Endothelial cell (in vitro differentiated cells): ENCODE results near the gene ZDHHC21. TPM values are rescaled to one million over a fixed set of nuclear protein-coding genes. Genes with fewer than 3 reads are reported as not detected.

Experiments
- DNase-seq: peaks from one replicate; pipeline ENCODE4 v3.0.0; 2021; ENCODE audit warnings: low spot score
- H3K27ac Mint-ChIP-seq: one replicate; pipeline ENCODE4 v1.8.0; 2021; ENCODE audit warnings: mixed read lengths, inconsistent platforms; ENCODE audit not compliant: unreplicated experiment
- H3K27me3 Mint-ChIP-seq: one replicate; pipeline ENCODE4 v1.8.0; 2021; ENCODE audit warnings: mild to moderate bottlenecking, moderate library complexity, mixed read lengths, inconsistent platforms; ENCODE audit not compliant: unreplicated experiment
- H3K36me3 Mint-ChIP-seq: one replicate; pipeline ENCODE4 v1.8.0; 2021; ENCODE audit warnings: mild to moderate bottlenecking, low read depth, mixed read lengths, inconsistent platforms; ENCODE audit not compliant: unreplicated experiment
- H3K4me1 Mint-ChIP-seq: one replicate; pipeline ENCODE4 v1.8.0; 2021; ENCODE audit warnings: mild to moderate bottlenecking, mixed read lengths, inconsistent platforms; ENCODE audit not compliant: unreplicated experiment
- H3K4me3 Mint-ChIP-seq: one replicate; pipeline ENCODE4 v1.8.0; 2021; ENCODE audit warnings: mild to moderate bottlenecking, mixed read lengths, inconsistent platforms; ENCODE audit not compliant: unreplicated experiment
- H3K9me3 Mint-ChIP-seq: one replicate; pipeline ENCODE4 v1.8.0; 2021; ENCODE audit warnings: mixed read lengths, inconsistent platforms; ENCODE audit not compliant: unreplicated experiment
- total RNA-seq: library from RNA; stranded (reverse); fragmentation: NEBNext Ultra II Directional; extraction: Animal tissue kit (Norgen Biotek cat#: 25700); gene quantifications from one replicate; pipeline ENCODE4 v1.2.1, GENCODE V29; 2021; ENCODE audit not compliant: unreplicated experiment
- TF ChIP-seq, protein P1 (sequence below): fragments of 200-600 bp; sonication (generic); IDR thresholded peaks from one replicate; pipeline ENCODE4 v1.5.0; 2021; ENCODE audit warnings: antibody characterized with exemption; ENCODE audit not compliant: unreplicated experiment

ZDHHC21 gene
- total RNA-seq, 1 donor from 2014 or later = 16.5 TPM

DNA sequence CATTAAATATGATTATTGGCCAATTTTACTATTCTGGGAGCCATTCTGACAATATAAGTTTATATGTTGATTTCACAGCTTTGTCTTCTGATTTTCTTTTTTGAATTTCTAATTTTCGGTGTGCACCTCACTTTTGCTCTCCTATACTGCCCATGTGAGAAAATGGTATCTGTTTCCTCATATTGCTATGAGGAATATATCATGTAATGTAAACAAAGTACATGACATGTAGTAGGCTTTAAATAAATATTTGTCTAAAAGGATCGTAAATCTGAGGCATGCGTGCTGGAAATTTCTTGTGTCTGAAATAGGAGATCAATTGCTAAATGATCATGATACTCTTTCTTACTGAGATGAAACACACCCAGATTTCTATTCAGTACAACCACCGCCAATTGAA lies 119.9 kb downstream of the ZDHHC21 start:
- peaks cover 10% of the 10 kb centered on the region for H3K4me1 Mint-ChIP-seq
- H3K4me3 Mint-ChIP-seq = no peak overlapping the region
- TF ChIP-seq, protein P1, sequence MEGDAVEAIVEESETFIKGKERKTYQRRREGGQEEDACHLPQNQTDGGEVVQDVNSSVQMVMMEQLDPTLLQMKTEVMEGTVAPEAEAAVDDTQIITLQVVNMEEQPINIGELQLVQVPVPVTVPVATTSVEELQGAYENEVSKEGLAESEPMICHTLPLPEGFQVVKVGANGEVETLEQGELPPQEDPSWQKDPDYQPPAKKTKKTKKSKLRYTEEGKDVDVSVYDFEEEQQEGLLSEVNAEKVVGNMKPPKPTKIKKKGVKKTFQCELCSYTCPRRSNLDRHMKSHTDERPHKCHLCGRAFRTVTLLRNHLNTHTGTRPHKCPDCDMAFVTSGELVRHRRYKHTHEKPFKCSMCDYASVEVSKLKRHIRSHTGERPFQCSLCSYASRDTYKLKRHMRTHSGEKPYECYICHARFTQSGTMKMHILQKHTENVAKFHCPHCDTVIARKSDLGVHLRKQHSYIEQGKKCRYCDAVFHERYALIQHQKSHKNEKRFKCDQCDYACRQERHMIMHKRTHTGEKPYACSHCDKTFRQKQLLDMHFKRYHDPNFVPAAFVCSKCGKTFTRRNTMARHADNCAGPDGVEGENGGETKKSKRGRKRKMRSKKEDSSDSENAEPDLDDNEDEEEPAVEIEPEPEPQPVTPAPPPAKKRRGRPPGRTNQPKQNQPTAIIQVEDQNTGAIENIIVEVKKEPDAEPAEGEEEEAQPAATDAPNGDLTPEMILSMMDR = no peak
- no peaks in the 10 kb centered on the region for H3K36me3 Mint-ChIP-seq
- DNase-seq = no peak
- no peaks in the 10 kb centered on the region for H3K9me3 Mint-ChIP-seq
- H3K27ac Mint-ChIP-seq = no peak overlapping the region
- peaks cover 2% of the 10 kb centered on the region for H3K27me3 Mint-ChIP-seq

DNA sequence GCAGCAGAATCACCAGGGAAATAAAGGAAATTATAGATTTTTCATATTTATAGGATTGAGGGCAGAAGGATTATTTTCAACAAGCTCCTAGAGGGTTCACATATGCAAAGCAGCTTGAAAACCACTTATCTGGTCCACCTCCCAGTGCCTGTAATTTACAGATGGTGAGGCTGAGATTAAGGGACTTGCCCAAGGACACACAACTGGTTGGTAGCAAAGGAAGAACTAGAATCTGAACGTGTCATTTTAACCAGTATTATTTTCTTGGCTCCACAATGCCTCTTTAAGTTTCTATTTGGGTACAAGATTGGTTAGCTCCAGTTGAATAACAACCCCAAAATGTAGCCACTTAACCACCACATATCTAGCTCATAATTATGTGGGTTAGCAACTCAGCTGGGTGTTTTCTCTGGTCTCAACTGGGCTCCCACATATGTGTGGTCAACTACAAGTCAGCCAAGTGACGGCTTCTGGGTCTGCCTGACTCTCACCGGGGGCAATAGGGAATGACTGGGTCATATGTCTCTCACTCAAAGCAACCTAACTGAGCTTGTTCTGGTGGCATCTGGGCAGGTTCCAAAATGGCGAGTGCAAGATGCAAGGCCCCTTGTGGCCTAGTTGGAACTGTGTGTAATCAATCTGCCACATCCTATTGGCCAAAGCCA lies 127.7 kb downstream of the ZDHHC21 start:
- no peak for DNase-seq
- Mint-ChIP-seq H3K4me1 (no peaks in the 10 kb centered on the region), H3K9me3 (no peaks in the 10 kb centered on the region), H3K36me3 (no peaks in the 10 kb centered on the region), H3K4me3 (no peak overlapping the region), H3K27me3 (no peaks in the 10 kb centered on the region), H3K27ac (no peak overlapping the region)
- TF ChIP-seq, protein P1 = no peak

DNA sequence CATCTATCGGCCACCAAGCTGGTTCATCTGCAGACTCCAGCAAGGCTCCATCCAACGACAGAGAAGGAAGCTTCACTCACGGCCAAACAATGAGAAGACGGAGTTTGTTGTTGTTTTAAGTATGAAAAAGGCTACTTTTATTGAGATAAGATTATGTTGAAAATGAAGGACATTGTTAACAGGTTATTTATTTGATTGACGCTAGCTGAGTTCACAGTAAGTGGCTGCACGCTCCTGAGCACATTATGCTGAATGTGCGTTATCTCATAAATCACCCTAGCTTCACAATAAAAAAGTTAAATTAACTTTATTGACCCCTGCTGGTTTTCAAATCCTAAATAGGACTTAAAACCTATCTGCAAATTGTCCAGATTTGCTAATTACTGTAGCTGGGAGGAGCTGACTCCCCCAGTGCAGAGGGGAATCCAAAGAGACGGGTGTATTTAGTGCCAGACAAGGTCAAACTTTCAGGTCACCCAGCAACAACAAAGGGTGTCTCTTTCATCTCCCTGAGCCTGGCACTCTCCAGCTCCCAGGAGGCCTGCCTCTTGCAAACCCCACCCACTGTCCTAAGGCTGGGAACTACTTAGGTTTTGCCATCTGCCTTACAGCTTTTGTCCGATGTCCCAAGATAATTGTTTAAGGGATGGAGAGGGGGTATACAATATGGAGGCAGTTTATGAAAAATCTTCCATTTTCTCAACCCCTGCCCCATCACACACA lies 129.2 kb downstream of the ZDHHC21 start:
- DNase-seq = no peak
- no peaks in the 10 kb centered on the region for H3K9me3 Mint-ChIP-seq
- H3K36me3 Mint-ChIP-seq = no peaks in the 10 kb centered on the region
- H3K27ac Mint-ChIP-seq = no peak overlapping the region
- TF ChIP-seq, protein P1 = no peak
- H3K4me3 Mint-ChIP-seq = no peak overlapping the region
- no peaks in the 10 kb centered on the region for H3K4me1 Mint-ChIP-seq
- no peaks in the 10 kb centered on the region for H3K27me3 Mint-ChIP-seq

DNA sequence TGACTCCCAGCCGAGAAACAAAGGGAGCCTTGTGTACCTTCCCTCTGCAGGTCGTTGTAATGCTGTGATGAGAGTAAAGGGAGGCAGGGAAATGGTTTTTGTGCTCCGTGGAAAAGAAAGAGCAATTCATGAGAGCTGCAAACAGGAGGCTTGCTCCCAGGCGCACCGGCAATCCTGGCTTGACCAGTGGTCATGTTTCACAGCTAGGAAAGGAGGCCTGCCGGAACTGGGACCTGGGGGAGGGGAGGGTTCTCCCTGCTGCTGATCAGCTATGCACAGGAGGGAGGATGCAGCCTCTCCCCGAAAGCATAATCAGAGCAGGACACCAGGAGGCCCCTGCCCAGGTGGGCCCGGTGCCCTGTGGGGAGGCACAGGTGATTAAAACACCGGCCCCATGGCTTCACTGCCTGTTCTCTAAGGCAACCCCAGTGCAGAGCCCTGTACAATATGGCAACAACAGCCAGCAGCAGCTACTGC lies 131.3 kb downstream of the ZDHHC21 start:
- H3K27ac Mint-ChIP-seq = no peak overlapping the region
- TF ChIP-seq, protein P1 = no peak
- no peaks in the 10 kb centered on the region for H3K36me3 Mint-ChIP-seq
- H3K4me3 Mint-ChIP-seq = no peak overlapping the region
- no peak for DNase-seq
- no peaks in the 10 kb centered on the region for H3K27me3 Mint-ChIP-seq
- no peaks in the 10 kb centered on the region for H3K4me1 Mint-ChIP-seq
- H3K9me3 Mint-ChIP-seq = no peaks in the 10 kb centered on the region

Other genes starting within 250 kb of the ZDHHC21 start
- 5.2 TPM for gene CER1, start 29.3 kb upstream of the ZDHHC21 start, total RNA-seq
- 2.9 TPM for gene FREM1, start 217.0 kb upstream of the ZDHHC21 start, total RNA-seq